Middle frontal gyrus (tissue), 1 donor: Measurements from ENCODE around the gene LEF1.
"Not testable (repeated sequence)": the region's sequence is repeated elsewhere in the genome, so short reads cannot be mapped to it uniquely, and the experiment has no call there.

Experiments
- DNase-seq: peaks from one replicate; pipeline ENCODE4 v3.0.0-alpha.2; 2015; ENCODE audit warnings: low spot score; ENCODE audit errors: extremely low spot score

The LEF1 gene

DNA sequence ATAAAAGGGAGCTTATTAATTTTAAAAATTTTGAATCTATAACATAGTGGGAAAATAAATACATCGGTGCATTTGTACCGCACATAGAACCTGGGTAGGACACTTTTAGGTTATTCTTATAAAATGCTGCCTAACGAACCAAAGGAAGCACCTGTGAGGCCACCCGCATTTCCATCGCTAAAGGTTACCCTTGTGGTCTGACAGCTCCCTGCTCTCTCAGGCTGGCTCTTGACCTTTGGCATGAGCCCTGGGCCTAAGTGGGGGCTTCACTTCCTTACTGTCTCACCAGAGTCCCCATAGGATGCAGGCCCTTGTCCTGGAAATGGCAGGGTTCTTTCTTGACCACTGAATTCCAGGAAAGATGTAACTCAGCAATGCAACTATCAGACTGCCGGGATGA, 133.0 kb downstream of the LEF1 start:
- no peak for DNase-seq

DNA sequence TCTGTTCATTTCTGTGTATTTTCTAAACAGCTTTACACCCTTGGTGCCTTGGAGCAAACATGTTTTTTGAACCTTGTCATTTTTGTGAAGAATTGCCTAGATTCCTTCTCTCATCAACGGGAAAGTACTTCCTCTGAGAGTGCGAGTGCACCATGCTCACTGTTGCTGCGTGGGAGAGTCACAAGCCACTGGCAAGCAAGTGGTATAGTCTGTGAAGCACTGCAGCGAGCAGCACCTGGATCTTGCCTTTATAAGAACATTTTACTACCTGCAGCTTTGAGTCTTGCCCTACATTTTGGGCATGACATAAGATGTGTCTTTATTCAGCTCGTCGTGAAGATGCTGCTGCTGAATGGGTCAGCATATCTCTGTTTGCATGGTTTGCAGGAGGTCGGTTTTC, 134.2 kb downstream of the LEF1 start:
- no peak for DNase-seq

DNA sequence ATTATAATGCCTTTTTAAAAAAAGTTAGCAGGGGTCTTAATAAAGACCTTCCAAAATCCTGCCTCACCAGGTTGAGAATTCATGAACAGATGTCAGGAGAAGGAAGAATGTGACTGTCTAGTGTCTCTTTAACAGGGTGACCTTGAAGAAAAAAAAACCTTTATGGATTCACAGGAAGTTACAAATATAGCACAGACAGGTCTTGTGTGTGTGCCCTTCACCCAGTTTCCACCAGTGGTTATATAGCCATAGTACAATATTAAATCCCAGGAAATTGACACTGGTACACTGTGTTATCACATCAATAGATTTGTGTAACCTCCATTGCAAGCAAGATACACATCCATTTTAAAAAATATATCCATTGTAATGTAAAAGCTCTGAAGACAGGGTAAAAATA, 135.4 kb downstream of the LEF1 start:
- no peak for DNase-seq

DNA sequence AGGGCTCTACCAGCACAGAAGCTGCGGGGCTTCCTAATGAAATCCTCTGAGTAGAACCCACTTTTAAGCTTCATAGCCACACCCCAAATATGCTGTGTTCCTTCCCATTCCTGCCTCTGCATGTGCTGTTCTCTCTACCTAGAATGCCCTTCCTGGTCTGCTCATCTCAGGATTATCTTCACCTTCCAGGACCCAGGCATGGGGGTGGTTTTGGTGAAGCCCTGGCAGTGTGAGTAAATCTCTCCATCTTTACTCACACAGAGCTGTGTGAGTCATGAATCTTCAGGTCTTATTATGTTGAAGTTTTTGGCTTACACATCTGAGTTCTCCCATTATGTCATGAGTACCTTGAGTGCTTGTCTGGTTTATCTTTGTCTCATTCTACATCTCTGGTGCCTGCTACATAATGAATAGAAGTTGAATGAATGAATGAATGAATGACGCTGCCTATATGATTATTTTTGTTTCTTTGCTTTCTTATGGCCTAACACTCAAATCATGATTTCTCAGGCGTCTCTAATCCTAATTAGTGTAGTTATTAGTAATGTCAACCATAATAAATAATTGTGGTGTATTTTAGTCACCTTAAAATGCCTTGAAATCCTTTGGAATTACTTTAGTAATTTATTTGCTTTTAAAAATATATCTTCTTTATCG, 137.2 kb downstream of the LEF1 start:
- DNase-seq = no peak

DNA sequence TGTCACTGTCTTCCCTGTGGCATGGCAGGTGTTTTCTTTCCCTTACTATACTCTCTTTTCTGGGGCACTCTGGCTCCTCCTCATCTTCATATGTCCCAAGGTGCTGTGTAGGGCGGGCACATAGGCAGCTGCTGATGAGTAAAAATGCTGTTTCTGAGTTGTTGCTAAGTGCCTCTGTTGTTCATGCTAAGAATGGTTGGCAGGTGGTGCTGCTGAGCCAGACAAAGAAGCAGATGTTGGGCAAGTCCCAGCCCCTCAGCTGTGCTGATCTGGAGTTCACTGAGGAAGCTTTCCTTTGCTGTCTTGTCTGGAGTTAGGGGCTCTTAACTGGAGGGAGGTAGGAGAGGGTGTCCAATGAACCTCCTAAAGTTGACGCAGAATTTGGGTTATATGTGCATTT, 138.4 kb downstream of the LEF1 start:
- DNase-seq = no peak

DNA sequence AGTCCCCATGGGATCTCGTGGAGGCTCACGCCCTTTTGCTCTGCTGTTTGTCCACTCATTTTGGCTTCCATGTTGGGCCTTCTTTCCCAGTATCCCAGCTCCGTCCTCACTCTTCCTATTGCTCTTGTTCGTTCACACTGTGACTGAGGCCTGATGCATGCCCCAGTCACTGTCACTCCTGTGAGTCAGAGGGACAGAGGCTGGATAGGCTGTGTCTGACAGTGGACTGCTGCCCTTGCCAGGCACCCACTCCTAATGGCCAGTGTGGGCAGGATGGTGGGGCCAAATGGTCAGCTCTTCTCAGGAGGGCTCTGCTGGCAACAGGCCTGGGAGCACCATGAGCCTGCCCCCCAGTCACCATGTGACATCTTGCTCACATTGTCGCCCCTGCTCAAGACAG, 139.0 kb downstream of the LEF1 start:
- DNase-seq = no peak

DNA sequence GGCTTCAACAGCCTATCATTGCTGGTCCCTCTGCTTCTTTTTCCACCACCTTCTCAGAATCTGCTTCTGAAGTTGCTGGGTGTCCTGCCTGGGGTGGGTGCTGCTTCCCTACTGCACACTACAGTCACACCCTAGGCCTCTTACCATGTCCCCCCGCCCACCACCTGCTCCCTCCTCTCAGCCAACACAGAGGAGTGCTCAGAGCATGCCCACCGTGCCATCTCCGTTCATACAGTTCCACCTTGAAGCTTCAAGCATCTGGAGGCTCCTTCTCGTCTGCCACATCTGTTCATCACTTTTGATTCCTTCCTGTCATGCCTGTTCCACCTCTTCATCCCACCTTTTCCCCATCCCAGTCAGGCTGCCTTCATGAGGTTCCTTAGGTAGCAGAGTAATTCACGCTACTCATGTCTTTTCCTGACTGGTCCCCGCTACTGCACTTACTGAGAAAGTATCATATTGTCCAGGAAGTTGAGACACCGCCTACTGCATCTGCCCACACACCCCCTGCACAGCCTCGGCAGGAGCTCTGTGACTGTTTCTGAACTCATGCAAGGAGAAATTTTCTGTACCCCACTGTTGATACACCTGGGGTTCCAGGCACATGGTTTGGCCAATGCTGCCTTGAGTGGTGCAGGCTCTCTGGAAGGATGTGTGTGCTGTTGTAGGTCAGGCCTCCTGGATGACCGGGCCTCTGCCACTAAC, 139.6 kb downstream of the LEF1 start:
- no peak for DNase-seq

DNA sequence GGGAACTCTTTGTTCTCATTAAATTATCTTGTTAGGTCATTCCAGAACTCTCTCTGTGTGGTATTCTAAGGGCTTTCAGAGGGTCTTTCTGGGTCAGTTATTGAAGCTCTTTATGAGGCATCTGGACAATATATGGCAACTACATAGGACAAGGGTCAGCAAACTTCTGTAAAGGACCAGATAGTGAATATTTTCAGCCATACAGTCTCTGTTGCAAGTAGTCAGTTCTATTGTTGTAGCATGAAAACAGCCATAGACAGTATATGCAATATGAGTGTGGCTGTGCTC, 143.9 kb downstream of the LEF1 start:
- DNase-seq = no peak

DNA sequence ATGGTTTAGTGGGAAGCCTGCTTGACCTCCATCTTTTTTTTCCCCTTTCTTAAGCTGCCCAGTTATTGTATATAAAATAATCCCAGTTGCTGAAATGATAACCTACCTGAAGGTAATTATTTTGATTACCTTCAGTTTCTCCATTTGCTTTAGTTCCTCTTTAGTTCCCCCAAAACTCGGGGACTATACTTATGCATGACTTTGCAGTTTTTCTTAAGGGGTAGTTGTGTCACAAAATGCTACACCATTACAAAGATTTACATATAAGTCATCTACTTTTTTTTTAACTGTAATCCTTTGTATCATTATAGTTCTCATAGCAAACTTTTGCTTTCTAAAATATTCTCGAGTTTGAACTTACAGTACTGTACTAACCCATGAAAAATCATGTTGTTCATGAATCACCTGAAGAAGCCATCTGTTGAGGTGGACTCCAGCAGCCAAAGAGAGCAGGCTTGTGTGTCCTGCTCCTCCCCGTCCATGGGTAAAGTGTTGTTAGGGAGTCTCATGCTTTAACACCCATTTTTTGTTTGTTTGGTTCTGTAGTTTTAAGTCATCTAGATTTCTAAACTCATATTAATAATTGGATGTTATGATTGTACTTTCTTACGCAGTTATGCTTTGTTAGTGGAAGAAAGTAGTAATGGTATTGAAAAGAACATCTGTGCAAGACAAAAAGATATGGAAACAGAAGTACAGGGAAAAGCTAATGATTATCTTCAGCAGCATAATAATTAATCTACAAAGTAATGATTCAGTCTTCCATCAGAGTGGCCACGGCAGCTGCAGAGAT, 144.5 kb downstream of the LEF1 start:
- DNase-seq = no peak

DNA sequence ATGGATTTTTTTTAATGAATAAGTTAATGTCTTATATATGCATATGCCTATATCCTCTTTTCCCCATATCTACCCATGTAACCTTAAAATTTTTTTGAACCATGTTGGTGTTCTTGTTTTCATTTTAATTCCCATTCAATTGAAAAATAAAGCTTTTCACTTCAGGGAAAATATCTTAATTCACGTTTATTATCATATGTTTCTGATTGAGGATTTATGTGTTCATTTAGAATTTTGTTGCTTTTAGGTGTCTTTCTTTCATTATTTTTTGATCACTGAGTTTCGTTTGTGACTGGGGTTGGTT, 149.9 kb downstream of the LEF1 start:
- no peak for DNase-seq

DNA sequence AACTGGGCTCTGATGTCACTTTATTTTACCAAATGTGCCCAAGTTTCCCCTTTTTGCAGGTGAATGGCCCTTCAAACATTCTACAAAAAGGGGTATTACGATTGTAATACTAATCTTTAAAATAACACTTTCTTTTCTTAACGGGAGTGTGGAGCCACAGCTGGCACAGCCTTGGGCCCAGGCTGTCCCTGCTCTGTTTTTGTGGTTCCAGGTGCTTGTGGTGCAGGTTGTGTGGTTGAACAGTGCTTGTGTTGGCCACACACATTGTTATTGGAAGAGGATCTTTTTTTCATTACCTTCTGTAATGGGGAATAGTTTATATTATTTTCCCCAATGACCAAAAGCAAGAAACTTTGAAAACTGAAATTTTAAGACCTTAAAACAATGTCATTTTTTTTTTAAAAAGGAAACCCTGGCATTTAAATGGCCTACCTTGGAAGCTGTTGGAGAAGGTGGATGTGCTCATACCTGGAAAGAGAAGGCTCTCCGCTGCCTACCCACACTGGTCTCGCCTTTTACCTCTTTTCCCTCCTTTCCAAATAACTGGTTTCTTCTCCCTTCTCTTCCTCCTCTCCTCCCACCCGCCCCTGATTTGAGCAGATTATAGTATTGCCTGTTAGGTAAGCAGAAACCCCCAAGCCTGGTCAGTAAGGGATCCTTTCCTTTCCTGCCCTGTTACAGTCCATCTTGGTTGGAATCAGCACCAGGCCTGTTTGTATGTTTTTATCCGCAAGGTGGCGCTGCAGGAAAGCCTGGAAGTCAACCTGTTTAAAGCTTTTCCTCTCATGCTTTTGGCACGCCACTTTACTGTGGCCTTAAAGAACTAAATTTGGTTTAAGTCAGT, 150.5 kb downstream of the LEF1 start:
- DNase-seq = peak; percentile 27

DNA sequence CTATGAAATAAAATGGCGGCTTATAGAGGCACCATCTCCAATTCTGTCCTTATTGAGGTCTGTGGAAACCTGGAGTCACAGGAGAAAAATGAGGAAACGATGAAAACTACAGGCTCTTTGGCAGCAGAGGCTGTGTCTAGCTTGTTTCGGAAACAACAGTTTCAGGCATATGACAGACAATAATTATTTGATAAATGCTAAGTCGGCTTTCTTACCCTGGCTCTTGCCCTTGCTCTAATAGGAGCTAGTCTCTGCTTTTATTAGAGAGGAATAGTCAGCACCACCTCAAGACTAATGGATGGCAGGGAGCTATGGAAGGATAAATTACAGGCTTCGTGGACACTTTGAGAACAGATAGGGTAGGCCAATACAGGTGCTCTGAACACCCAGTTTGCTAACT, 154.8 kb downstream of the LEF1 start:
- DNase-seq = no peak

DNA sequence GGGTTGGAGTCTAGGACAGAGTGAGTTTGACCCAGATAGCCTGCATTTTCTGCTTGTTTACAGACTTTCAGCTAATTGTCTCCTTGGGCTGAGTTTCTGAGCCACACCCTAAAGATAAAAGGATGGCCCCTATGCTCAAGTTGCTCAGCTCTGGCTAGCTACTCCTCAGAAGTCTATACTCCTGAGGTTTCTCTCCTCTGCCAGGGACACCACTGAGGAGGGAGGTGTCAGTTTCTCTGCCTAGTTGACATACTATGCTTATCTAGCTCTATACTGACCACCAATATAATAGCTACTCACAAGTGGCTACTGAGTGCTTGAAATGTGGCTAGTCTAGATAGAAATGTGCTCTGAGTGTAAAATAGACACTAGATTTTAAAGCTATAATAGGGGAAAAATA, 155.4 kb downstream of the LEF1 start:
- DNase-seq = no peak

DNA sequence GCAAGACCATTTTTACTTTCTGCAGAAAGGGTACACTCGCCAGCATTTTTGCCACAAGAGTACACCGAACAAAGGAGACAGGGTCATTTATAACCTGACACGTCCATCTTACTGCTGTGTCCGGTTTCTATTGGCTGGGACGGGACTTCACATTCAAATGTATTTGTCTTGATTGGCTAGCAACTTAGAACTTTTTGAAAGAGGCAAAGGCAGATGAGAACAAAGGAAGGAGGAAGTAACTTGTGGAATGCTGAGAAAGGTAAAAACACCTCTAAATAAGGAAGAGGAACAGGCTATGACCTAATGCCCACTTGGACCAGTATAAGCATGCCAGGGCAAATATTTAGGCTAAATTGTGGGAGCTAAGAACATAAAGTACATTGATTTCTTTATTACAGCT, 156.3 kb downstream of the LEF1 start:
- not testable (repeated sequence) for DNase-seq

DNA sequence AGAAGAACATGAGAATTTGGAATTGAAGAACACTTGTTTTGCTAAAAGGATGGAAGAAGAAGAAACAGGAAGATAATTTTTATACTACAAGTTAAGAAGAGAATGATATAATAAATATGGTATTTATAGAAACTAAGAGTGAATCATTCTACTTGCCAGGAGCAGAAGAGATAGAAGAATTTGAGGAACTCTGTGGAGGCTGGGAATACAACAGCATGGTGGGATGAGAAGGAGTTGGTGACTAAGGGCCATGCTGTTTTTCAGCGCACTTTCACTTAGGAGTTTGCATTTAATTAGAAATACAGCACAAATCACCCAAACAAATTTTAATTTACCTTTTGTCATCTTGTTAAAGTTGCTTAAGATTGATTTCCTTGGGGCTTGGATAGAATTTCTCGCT, 158.6 kb downstream of the LEF1 start:
- DNase-seq = peak; percentile 36

DNA sequence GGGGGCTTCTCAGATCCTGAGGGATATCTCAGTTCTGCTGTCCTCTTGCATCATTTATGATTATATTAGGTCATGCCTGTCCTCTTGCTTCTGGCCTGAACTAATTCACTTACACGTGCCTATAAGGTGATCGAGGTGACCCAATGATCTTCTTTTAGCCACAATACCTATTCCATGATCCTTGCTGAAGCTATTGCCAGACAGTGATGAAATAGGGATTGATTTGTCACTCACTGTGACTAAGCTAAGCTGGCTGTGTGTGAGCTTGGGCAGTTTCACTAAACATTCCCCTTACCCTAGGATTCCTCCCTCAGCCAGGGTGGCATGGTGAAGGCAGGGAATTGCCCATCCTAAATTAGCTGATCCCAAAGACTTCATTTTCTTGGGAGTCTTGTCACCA, 160.0 kb downstream of the LEF1 start:
- no peak for DNase-seq

DNA sequence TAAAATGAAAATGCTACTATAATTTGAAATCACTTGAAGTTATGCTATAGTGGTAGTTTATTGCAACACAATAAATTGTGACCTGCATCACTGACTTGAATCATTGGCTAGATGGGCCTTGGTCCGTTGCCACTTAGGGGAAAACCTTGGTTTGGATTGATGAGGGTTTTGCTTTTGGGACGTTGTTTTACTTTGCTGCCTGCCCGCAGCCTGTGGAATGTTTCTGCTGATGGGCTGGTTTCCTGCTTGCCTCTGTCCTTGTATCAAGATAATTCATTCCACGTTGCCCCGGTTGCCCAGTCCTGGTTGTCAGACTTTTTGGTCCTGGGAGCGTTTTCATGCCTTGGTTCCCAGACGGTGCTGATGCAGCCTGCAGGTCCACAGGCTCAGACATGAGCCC, 160.7 kb downstream of the LEF1 start:
- no peak for DNase-seq

DNA sequence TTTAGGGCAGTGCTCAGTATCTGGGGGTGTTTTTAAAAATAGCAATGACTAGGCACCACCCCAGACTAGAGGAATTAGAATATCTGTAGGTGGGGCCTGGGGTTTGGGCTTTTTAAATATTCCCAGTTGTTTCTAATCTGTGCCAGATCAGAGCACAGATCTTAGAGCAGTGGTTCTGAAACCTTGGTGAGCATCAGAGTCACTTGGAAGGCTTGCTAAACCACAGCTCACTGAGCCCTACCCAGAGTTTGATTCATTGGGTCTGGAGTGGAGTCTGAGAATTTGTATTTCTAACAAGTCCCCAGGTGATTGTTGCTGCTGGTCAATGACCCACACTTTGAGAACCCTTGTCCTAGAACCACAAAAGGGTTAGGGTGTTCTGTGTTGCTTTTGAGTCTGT, 162.4 kb downstream of the LEF1 start:
- no peak for DNase-seq

DNA sequence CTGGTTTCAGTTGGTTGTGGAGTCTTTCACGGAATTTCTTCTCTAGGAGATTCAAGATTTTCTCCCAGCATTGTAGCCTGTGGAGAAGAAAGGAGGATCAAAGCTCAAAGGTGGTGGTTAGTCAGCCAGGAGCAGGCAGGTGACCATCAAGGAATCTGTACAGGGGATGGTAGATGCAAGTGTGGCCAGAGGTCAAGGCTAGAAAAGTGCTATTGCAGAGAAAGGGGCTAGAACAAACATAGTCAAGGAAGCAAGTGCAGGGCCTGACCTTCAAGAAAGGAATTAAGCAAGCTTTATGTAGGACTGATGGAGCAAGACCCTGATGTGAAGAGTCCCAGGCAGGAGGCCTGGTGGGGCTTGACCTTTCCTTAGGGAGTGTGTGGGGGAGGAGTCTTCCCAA, 162.9 kb downstream of the LEF1 start:
- no peak for DNase-seq

DNA sequence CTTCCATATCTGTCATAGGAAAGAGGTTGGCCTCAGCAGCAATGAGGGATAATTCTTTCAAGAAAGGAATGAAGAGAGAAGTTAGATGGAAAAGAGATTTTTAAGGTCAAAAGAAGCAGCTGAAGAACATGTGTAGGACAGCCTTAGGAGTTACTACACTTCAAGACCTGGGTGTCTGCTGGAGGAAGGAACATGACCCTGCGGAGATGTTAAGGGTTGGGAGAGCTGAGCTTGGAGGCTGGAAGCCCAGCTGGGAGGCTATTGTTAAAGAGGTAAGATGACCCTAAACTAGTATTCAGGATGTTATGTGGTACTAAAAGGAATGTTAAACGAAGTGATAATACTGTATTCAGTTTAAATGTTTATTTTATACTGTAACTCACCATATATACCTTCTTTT, 164.1 kb downstream of the LEF1 start:
- DNase-seq = no peak

DNA sequence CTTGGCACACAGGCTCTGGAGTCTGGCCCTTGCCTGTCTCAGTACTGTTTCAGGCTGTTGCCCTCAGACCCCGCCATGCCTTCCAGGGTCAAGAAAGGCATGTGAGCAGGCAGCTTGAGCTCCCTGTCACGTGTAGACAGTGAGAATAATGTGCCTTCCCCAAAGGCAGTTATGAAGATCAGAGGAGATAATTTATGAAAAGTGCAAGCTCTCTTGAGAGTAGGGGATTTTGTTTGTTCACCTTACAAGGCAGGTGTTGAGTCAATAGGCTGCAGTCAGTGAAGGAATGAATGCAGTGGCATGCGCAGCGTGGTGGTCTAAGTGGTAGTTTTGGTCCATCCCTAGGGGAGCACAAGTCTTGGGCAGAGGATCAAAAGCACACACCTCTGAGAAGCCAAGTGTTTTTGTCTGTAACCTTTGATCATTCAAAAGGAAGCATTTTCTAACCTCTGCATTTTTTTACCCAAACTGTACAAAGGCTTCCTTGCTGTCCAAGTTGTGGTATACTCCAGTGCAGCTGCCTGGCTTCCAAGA, 164.7 kb downstream of the LEF1 start:
- no peak for DNase-seq
